Measurements from ENCODE around the gene COCH. TPM values are rescaled to one million over a fixed set of nuclear protein-coding genes. Genes with fewer than 3 reads are reported as not detected.
A peak's percentile ranks its signal among the peaks of the same experiment; 100 is the strongest.

Gene COCH
- 1 to 10 TPM; 2.2 to 2.8 TPM for total RNA-seq

GRCh38 chr14:30874120-30874998 lies at the start of gene COCH:
Gene COCH, plus strand, starts transcription at chr14:30874559. Its CDS starts 380 bp downstream, at chr14:30874939.
- Mint-ChIP-seq H3K4me3 (peak within 1 kb of the TSS; percentile 84), H3K9me3 (no peaks in the 10 kb centered on the region), H3K4me1 (peaks cover 12% of the 10 kb centered on the region), H3K36me3 (peaks cover 2% of the 10 kb centered on the region), H3K27ac (no peak within 1 kb of the TSS), H3K27me3 (peaks cover 50% of the 10 kb centered on the region)
- POLR2A ChIA-PET, result interaction anchor here (0.6 kb wide), 1 partner anchor 55 kb away, joined by 3 read pairs; no protein-coding TSS in a partner anchor
- DNase-seq (peak; percentile 71), ATAC-seq (ENCODE audit: low read depth) (peak; percentile 80)

GRCh38 chr14:30826070-30826469 lies 48.3 kb upstream of the COCH start:
- no peak for DNase-seq

GRCh38 chr14:30829853-30830252 lies 44.5 kb upstream of the COCH start:
- no peaks in the 10 kb centered on the region for H3K4me1 Mint-ChIP-seq

More at GRCh38 chr14:30826070-30826469, 48.3 kb upstream of the COCH start:
- H3K4me1 Mint-ChIP-seq, result no peaks in the 10 kb centered on the region
- no peaks in the 10 kb centered on the region for H3K36me3 Mint-ChIP-seq
- no peak for ATAC-seq (ENCODE audit: low read depth)
- peaks cover 4% of the 10 kb centered on the region for H3K9me3 Mint-ChIP-seq
- peaks cover 6% of the 10 kb centered on the region for H3K27me3 Mint-ChIP-seq
- no peak overlapping the region for H3K27ac Mint-ChIP-seq
- H3K4me3 Mint-ChIP-seq, result no peak overlapping the region
- POLR2A ChIA-PET, result no interaction called here

GRCh38 chr14:30834353-30834752 lies 40.0 kb upstream of the COCH start:
- Mint-ChIP-seq H3K4me3 (no peak overlapping the region), H3K9me3 (peaks cover 8% of the 10 kb centered on the region), H3K36me3 (no peaks in the 10 kb centered on the region)

More at GRCh38 chr14:30829853-30830252, 44.5 kb upstream of the COCH start:
- peaks cover 7% of the 10 kb centered on the region for H3K9me3 Mint-ChIP-seq
- H3K27me3 Mint-ChIP-seq, result peaks cover 4% of the 10 kb centered on the region
- DNase-seq (no peak), ATAC-seq (ENCODE audit: low read depth) (no peak)
- POLR2A ChIA-PET, result no interaction called here
- no peak overlapping the region for H3K4me3 Mint-ChIP-seq
- no peaks in the 10 kb centered on the region for H3K36me3 Mint-ChIP-seq
- H3K27ac Mint-ChIP-seq, result no peak overlapping the region

GRCh38 chr14:30838351-30838750 lies 36.0 kb upstream of the COCH start:
- Mint-ChIP-seq H3K36me3 (no peaks in the 10 kb centered on the region), H3K4me1 (no peaks in the 10 kb centered on the region), H3K27ac (no peak overlapping the region), H3K9me3 (peaks cover 8% of the 10 kb centered on the region), H3K4me3 (no peak overlapping the region), H3K27me3 (peaks cover 11% of the 10 kb centered on the region)
- ATAC-seq (ENCODE audit: low read depth) (no peak), DNase-seq (no peak)
- POLR2A ChIA-PET, result no interaction called here

More at GRCh38 chr14:30834353-30834752, 40.0 kb upstream of the COCH start:
- POLR2A ChIA-PET, result no interaction called here
- DNase-seq (no peak), ATAC-seq (ENCODE audit: low read depth) (no peak)
- H3K27me3 Mint-ChIP-seq, result peaks cover 6% of the 10 kb centered on the region
- H3K27ac Mint-ChIP-seq, result no peak overlapping the region
- H3K4me1 Mint-ChIP-seq, result no peaks in the 10 kb centered on the region

GRCh38 chr14:30840086-30840779 lies 34.1 kb upstream of the COCH start:
- H3K27me3 Mint-ChIP-seq, result peaks cover 16% of the 10 kb centered on the region
- ATAC-seq (ENCODE audit: low read depth) (no peak), DNase-seq (no peak)
- H3K36me3 Mint-ChIP-seq, result no peaks in the 10 kb centered on the region
- POLR2A ChIA-PET, result no interaction called here
- peaks cover 4% of the 10 kb centered on the region for H3K9me3 Mint-ChIP-seq
- H3K4me3 Mint-ChIP-seq, result no peak overlapping the region
- no peaks in the 10 kb centered on the region for H3K4me1 Mint-ChIP-seq
- no peak overlapping the region for H3K27ac Mint-ChIP-seq

GRCh38 chr14:30842431-30842830 lies 31.9 kb upstream of the COCH start:
- DNase-seq (no peak), ATAC-seq (ENCODE audit: low read depth) (no peak)
- POLR2A ChIA-PET, result no interaction called here
- Mint-ChIP-seq H3K27ac (no peak overlapping the region), H3K36me3 (no peaks in the 10 kb centered on the region), H3K4me3 (no peak overlapping the region), H3K9me3 (peaks cover 2% of the 10 kb centered on the region), H3K27me3 (peaks cover 29% of the 10 kb centered on the region), H3K4me1 (no peaks in the 10 kb centered on the region)

GRCh38 chr14:30848449-30849240 lies 25.7 kb upstream of the COCH start:
- Mint-ChIP-seq H3K27me3 (peaks cover 42% of the 10 kb centered on the region), H3K36me3 (no peaks in the 10 kb centered on the region), H3K27ac (no peak overlapping the region), H3K4me3 (no peak overlapping the region), H3K4me1 (no peaks in the 10 kb centered on the region), H3K9me3 (peaks cover 2% of the 10 kb centered on the region)
- ATAC-seq (ENCODE audit: low read depth) (no peak), DNase-seq (no peak)
- POLR2A ChIA-PET, result no interaction called here

GRCh38 chr14:30849354-30849753 lies 25.0 kb upstream of the COCH start:
- Mint-ChIP-seq H3K4me3 (no peak overlapping the region), H3K36me3 (no peaks in the 10 kb centered on the region), H3K27me3 (peaks cover 40% of the 10 kb centered on the region), H3K4me1 (no peaks in the 10 kb centered on the region), H3K27ac (no peak overlapping the region), H3K9me3 (peaks cover 2% of the 10 kb centered on the region)
- ATAC-seq (ENCODE audit: low read depth), result no peak
- POLR2A ChIA-PET, result no interaction called here
- DNase-seq, result no peak

- ATAC-seq (ENCODE audit: low read depth) (no peak), DNase-seq (no peak)
- Mint-ChIP-seq H3K27ac (no peak overlapping the region), H3K4me1 (no peaks in the 10 kb centered on the region), H3K9me3 (peaks cover 3% of the 10 kb centered on the region), H3K36me3 (no peaks in the 10 kb centered on the region), H3K4me3 (no peak overlapping the region), H3K27me3 (peaks cover 39% of the 10 kb centered on the region)
- POLR2A ChIA-PET, result no interaction called here
Measured at GRCh38 chr14:30849983-30850382, 24.4 kb upstream of the COCH start.

GRCh38 chr14:30853946-30854345 lies 20.4 kb upstream of the COCH start:
- Mint-ChIP-seq H3K9me3 (peaks cover 1% of the 10 kb centered on the region), H3K4me3 (no peak overlapping the region), H3K27me3 (peaks cover 15% of the 10 kb centered on the region), H3K36me3 (peaks cover 1% of the 10 kb centered on the region), H3K27ac (no peak overlapping the region), H3K4me1 (peaks cover 3% of the 10 kb centered on the region)
- DNase-seq (no peak), ATAC-seq (ENCODE audit: low read depth) (no peak)
- POLR2A ChIA-PET, result no interaction called here

GRCh38 chr14:30854492-30854891 lies 19.9 kb upstream of the COCH start:
- H3K9me3 Mint-ChIP-seq, result peaks cover 1% of the 10 kb centered on the region
- H3K4me3 Mint-ChIP-seq, result no peak overlapping the region
- no peak overlapping the region for H3K27ac Mint-ChIP-seq
- peaks cover 9% of the 10 kb centered on the region for H3K27me3 Mint-ChIP-seq
- POLR2A ChIA-PET, result no interaction called here
- ATAC-seq (ENCODE audit: low read depth) (no peak), DNase-seq (no peak)
- peaks cover 3% of the 10 kb centered on the region for H3K4me1 Mint-ChIP-seq
- peaks cover 1% of the 10 kb centered on the region for H3K36me3 Mint-ChIP-seq

GRCh38 chr14:30855345-30856037 lies 18.9 kb upstream of the COCH start:
- Mint-ChIP-seq H3K27ac (no peak overlapping the region), H3K4me1 (peaks cover 3% of the 10 kb centered on the region), H3K9me3 (peaks cover 1% of the 10 kb centered on the region), H3K27me3 (peaks cover 12% of the 10 kb centered on the region), H3K4me3 (no peak overlapping the region), H3K36me3 (peaks cover 1% of the 10 kb centered on the region)
- ATAC-seq (ENCODE audit: low read depth) (no peak), DNase-seq (no peak)
- POLR2A ChIA-PET, result no interaction called here
